ENCODE measurements around the gene NIPAL1. TPM values are rescaled to one million over a fixed set of nuclear protein-coding genes. Genes with fewer than 3 reads are reported as not detected.

NIPAL1 gene
- total and polyA plus RNA-seq, 4 donors: 0.53 to 4.9 (median 1.4) TPM

DNA sequence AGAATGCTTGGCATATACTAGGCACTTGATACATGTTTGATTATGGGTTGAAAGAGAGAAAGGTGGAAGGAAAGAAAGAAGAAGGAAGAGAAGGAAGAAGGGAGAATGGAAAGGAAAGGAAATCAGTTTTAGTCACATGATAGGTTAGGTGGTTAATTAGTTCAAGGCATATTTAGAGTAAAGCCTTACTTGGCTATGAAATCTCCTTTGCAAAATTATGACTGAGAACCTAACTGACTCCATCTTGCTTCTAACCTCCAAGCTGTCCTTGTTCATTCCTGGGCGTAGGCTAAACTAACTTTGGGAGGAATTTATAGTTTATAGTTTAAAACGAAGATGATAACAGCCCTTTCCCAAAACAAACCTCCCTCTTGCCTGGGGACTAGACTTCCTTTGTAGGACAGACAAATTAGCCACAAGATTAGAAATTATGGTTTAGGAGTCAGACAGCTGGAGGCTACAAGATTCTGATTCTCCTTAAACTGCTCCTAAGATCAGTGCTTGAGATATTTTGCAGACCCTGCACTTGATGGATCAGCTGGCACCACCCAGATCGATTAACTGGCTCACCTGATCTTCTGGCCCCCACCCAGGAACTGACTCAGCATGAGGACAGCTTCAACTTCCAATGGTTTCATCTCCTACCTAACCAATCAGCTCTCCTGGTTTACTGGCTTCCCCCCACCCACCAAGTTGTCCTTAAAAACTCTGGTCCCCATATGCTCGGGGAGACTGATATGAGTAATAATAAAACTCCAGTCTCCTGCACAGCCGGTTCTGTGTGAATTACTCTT lies 62.5 kb downstream of the NIPAL1 start:
- no peak for DNase-seq
- Histone ChIP-seq H3K27ac (ENCODE audit: low read depth in 1 of 2, low read length in 1 of 2) (no peak overlapping the region), H3K36me3 (ENCODE audit: control insufficient read depth in 4 of 4, insufficient read depth in 4 of 4, low read length in 4 of 4) (no peaks in the 10 kb centered on the region), H3K9me3 (ENCODE audit: control insufficient read depth in 4 of 4, insufficient read depth in 3 of 4, low read length in 3 of 4) (no peaks in the 10 kb centered on the region), H3K27me3 (ENCODE audit: control insufficient read depth in 3 of 3, insufficient read depth in 3 of 3, low read length in 2 of 3) (no peaks in the 10 kb centered on the region), H3K4me1 (ENCODE audit: control insufficient read depth in 5 of 5, insufficient read depth in 5 of 5, low read length in 5 of 5) (peaks cover 0 to 16% (median 0%) of the 10 kb centered on the region in 5 donors), H3K4me3 (no peak overlapping the region), H3K9ac (ENCODE audit: insufficient read depth in 1 of 2, low read length in 2 of 2) (no peak overlapping the region)
- WGBS, 2 donors: 77 to 86% methylated on average over 5 of the region's 5 CpGs
- no peak for ATAC-seq (ENCODE audit: insufficient read depth, low FRiP score)
- TF ChIP-seq, protein P1, sequence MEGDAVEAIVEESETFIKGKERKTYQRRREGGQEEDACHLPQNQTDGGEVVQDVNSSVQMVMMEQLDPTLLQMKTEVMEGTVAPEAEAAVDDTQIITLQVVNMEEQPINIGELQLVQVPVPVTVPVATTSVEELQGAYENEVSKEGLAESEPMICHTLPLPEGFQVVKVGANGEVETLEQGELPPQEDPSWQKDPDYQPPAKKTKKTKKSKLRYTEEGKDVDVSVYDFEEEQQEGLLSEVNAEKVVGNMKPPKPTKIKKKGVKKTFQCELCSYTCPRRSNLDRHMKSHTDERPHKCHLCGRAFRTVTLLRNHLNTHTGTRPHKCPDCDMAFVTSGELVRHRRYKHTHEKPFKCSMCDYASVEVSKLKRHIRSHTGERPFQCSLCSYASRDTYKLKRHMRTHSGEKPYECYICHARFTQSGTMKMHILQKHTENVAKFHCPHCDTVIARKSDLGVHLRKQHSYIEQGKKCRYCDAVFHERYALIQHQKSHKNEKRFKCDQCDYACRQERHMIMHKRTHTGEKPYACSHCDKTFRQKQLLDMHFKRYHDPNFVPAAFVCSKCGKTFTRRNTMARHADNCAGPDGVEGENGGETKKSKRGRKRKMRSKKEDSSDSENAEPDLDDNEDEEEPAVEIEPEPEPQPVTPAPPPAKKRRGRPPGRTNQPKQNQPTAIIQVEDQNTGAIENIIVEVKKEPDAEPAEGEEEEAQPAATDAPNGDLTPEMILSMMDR (IDR thresholded peaks at IDR 0.05; ENCODE audit: control extremely low read depth, extremely low read depth): no peak

DNA sequence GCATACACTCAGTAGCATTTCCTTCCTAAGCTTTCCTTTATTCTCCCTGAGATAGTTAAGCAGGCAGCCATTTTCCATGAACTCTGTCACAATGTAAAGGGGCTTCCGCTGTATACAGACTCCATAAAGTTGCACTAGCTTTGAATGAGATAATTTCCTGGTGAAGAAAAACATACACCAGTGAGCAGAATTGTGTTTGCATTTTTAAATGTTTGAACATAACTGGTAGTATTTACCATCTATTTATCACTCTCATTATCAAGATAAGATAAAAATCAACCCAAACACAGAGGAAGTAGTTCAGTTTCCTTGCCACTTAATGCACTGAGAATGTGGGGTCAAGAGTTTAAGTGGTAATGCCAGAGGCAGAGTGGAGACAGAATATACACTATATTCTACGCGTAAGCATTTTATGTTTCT lies 63.4 kb downstream of the NIPAL1 start:
- H3K9ac ChIP-seq (ENCODE audit: insufficient read depth in 1 of 2, low read length in 2 of 2): no peak overlapping the region
- no peak overlapping the region for H3K27ac ChIP-seq (ENCODE audit: low read depth in 1 of 2, low read length in 1 of 2)
- H3K36me3 ChIP-seq (ENCODE audit: control insufficient read depth in 4 of 4, insufficient read depth in 4 of 4, low read length in 4 of 4): no peaks in the 10 kb centered on the region
- no peak overlapping the region for H3K4me3 ChIP-seq
- H3K9me3 ChIP-seq (ENCODE audit: control insufficient read depth in 4 of 4, insufficient read depth in 3 of 4, low read length in 3 of 4): no peaks in the 10 kb centered on the region
- 65 to 86% methylated on average over 3 of the region's 3 CpGs for WGBS, 2 donors
- ATAC-seq (ENCODE audit: insufficient read depth, low FRiP score) (peak; percentile 47), DNase-seq (peak in 2 of 3 donors; percentile 44 to 56)
- peaks cover 0 to 16% (median 0%) of the 10 kb centered on the region in 5 donors for H3K4me1 ChIP-seq (ENCODE audit: control insufficient read depth in 5 of 5, insufficient read depth in 5 of 5, low read length in 5 of 5)
- TF ChIP-seq, protein P1 (IDR thresholded peaks at IDR 0.05; ENCODE audit: control extremely low read depth, extremely low read depth): no peak
- H3K27me3 ChIP-seq (ENCODE audit: control insufficient read depth in 3 of 3, insufficient read depth in 3 of 3, low read length in 2 of 3): no peaks in the 10 kb centered on the region

DNA sequence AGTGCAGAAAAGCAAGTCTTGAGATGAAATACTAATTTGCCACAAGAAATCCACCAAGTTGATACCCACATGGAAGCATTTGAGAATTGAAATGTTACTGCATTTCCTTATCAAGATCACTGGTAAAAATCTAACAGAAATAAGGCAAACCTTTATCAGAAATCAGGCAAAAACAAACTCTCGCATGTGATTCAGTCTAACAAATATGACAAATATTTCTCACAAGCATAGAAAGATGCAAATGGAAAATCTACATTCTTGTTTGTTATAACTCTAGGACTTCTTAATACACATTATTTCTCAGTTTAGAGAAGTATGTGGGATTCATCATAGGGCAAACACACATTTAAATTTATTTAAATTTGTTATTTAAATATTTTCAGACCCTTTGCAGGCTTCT lies 64.6 kb downstream of the NIPAL1 start:
- Histone ChIP-seq H3K9me3 (ENCODE audit: control insufficient read depth in 4 of 4, insufficient read depth in 3 of 4, low read length in 3 of 4) (peaks cover 0 to 4% (median 0%) of the 10 kb centered on the region in 4 donors), H3K4me3 (no peak overlapping the region), H3K9ac (ENCODE audit: insufficient read depth in 1 of 2, low read length in 2 of 2) (no peak overlapping the region), H3K36me3 (ENCODE audit: control insufficient read depth in 4 of 4, insufficient read depth in 4 of 4, low read length in 4 of 4) (no peaks in the 10 kb centered on the region), H3K27me3 (ENCODE audit: control insufficient read depth in 3 of 3, insufficient read depth in 3 of 3, low read length in 2 of 3) (no peaks in the 10 kb centered on the region), H3K27ac (ENCODE audit: low read depth in 1 of 2, low read length in 1 of 2) (no peak overlapping the region), H3K4me1 (ENCODE audit: control insufficient read depth in 5 of 5, insufficient read depth in 5 of 5, low read length in 5 of 5) (peaks cover 0 to 16% (median 0%) of the 10 kb centered on the region in 5 donors)
- TF ChIP-seq, protein P1 (IDR thresholded peaks at IDR 0.05; ENCODE audit: control extremely low read depth, extremely low read depth): no peak
- 82 to 88% methylated on average over 1 of the region's 1 CpG for WGBS, 2 donors
- no peak for ATAC-seq (ENCODE audit: insufficient read depth, low FRiP score)
- DNase-seq: no peak

All from lung (tissue), 12 donors.